IPS-11a (cell line): ENCODE results near the gene ANKRD11.
"Not testable (repeated sequence)": the region's sequence is repeated elsewhere in the genome, so short reads cannot be mapped to it uniquely, and the experiment has no call there.

Experiments used
- H3K4me3 ChIP-seq: one replicate; pipeline ENCODE4 v1.5.1; 2013; ENCODE audit warnings: low read depth, low read length, control low read depth

The ANKRD11 gene

GRCh38 chr16:89334050-89334449, 156.3 kb downstream of the ANKRD11 start:
- no peak overlapping the region for H3K4me3 ChIP-seq

GRCh38 chr16:89333401-89334001, 156.9 kb downstream of the ANKRD11 start:
- not testable (repeated sequence) for H3K4me3 ChIP-seq

- H3K4me3 ChIP-seq = no peak overlapping the region
Observed at GRCh38 chr16:89332902-89333245, 157.5 kb downstream of the ANKRD11 start.

DNA sequence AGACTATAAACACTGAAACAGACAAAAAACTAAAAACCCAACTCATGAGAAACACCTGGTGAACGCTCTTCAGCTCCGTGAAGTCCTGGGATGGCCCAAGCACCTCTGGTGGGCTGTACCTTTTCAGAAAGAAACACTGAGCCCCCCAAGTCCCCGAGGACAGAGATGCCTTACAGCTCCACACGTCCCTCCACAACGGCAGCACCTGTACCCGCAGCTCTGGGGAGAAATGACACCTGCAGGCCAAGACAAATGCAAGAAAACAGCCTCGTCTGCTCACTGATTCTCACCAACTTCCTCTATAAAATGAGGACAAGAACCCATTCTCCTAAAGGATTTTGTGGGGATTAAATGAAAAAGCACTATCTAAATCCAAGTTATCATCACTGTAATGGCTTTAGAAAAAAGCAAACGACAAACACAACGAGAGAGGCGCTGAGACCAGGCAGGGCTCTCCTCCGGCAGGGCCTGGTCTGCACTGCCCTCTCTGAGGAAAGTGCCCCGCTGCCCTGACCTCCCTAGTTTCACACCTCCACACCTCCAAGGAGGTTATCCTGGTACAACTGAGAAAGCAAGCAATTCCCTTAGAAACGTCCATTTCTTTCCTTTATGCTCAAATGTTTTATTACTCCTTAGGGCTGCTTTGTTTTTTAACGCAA, 158.0 kb downstream of the ANKRD11 start:
- H3K4me3 ChIP-seq = no peak overlapping the region

DNA sequence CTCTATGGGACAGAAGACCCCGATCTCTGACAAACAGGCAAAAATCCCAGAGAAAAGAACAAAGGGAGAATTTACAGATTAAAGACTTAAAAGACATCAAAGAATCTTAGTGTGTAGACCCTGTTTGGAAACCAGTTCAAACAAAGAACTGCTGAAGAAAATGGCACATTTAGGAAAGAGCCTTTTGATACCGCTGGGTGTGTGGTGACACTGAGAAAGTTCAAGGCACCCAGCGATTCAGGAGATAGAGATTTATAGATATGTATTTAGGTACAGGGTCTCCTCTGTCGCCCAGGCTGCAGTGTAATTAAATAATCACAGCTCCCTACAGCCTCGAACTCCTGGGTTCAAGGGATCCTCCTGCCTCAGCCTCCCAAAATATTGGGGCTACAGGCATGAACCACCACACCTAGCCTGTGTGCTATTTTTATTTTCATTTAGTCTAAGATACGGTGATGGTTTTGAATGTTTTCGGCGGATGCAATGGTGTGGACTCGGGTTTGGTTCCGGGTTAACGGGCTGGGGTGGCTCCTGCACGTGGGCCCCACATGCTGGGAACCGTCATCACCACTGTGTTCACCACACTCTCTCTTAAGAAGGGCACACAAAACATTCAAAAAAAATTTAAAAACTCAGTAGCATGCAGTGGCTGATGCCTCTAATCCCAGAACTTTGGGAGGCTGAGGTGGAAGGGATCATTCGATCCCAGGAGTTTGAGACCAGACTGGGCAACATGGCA, 158.8 kb downstream of the ANKRD11 start:
- no peak overlapping the region for H3K4me3 ChIP-seq

DNA sequence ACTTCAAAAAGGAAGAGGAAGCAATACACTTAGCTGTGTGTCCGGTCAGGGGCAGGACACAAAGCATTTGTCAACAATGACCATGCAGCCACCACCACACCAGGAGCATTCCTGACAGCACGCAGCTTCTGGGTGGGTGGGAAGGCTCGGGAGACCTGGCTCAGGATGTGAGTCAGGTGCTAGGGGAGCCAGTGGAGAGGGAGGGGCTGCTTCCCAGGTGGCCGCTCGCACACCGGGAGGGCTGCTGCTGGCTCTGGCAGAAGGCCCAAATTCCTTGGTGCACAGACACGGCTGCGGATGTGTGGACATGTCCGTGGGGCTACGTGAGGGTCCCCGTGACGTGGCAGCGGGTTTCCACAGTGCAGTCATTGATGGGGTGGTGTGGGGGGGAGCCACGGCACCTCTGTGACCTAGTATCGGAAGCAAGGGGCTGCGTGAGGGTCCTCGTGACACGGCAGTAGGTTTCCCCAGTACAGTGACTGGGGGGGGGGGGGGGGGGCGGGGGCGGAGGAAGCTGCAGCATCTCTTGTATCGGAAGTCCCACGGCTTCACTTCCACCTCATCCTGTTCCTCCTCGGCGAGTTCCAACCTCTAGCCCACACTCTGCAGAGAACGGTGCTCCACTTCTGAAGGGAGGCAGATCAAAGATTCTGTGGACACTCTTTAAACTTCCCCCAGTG, 160.0 kb downstream of the ANKRD11 start:
- no peak overlapping the region for H3K4me3 ChIP-seq

- H3K4me3 ChIP-seq = not testable (repeated sequence)
Observed at GRCh38 chr16:89329830-89330176, 160.6 kb downstream of the ANKRD11 start.

- H3K4me3 ChIP-seq = not testable (repeated sequence)
Observed at GRCh38 chr16:89328412-89329400, 161.7 kb downstream of the ANKRD11 start.

DNA sequence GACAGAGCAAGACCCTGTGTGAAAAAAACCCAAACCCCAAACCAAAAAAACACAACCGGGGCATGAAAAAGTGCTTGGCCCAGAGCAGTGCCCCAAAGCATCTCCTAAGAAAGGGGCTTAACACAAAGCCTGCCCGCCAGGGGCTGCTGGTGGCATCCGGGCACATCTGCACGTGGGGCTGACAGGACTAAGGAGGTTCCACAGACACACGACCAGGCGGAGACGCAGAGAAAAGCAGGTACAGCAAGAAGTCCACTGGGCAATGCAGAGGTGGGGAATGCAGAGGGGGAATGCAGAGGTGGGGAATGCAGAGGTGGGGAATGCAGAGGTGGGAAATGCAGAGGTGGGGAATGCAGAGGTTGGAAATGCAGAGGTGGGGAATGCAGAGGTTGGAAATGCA, 163.6 kb downstream of the ANKRD11 start:
- no peak overlapping the region for H3K4me3 ChIP-seq

DNA sequence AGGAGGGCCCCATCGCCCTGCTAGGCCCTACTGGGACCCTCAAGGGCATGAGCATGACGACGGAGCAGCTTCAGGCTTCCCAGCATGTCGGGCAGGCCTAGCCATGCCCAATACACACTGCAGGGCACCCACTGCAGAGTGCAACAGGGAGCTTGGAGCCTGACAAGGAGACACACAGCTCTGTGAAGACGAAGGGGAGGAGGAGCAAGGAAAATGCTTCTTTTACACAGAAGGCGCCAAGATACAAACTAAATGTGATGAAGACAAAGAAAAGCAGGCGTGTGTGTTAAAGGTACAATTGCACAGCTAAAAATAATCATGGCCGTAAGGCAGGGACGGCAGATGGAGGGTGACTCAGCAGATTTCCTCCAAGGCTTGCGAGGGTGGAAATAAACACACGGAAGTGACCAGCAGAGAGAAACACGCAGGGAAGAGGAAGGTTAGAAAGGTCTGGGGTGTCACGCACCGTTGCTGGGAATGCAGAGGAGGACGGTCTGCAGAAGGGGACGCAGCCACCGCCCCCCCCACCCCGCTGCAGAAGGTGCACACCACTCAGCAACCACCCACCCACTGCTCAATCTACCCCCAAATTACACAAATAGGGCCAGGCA, 164.4 kb downstream of the ANKRD11 start:
- H3K4me3 ChIP-seq = no peak overlapping the region

DNA sequence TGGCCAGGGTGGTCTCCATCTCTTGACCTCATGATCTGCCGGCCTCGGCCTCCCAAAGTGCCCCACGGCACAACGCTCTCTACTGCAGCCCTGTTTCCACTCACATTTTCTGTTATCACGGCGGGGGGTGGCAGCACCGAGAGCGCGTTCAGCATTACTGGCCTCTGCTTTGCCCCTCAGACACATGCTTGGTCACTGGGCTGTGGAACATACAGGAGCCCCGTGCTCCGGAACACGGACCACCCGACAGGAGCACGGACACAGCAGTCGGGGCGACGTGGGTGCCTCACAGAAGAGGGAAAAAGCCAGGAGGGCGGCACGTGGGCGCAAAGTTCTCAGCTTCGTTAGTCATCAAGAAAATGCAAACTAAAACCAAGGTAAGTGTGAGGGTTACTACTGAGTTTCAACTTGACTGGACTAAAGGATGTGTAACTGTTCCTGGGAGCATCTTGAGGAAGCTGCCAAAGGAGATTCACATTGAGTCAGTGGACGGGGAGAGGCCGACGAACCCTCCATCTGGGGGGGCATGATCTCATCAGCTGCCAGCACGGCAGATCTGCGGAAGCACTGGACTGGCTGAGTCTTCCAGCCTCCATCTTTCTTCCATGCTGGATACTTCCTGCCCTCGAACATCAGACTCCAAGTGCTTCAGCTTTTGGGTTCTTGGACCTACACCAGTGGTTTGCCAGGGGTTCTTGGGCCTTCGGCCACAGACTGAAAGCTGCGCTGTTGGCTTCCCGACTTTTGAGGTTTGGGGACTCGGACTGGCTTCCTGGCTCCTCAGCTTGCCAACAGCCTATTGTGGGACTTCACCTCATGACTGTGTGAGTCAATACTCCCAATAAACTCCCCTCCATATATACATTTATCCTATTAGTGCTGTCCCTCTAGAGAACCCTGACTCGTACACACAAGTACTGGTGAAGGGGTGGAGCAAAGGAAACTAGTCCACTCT, 166.0 kb downstream of the ANKRD11 start:
- H3K4me3 ChIP-seq = no peak overlapping the region

DNA sequence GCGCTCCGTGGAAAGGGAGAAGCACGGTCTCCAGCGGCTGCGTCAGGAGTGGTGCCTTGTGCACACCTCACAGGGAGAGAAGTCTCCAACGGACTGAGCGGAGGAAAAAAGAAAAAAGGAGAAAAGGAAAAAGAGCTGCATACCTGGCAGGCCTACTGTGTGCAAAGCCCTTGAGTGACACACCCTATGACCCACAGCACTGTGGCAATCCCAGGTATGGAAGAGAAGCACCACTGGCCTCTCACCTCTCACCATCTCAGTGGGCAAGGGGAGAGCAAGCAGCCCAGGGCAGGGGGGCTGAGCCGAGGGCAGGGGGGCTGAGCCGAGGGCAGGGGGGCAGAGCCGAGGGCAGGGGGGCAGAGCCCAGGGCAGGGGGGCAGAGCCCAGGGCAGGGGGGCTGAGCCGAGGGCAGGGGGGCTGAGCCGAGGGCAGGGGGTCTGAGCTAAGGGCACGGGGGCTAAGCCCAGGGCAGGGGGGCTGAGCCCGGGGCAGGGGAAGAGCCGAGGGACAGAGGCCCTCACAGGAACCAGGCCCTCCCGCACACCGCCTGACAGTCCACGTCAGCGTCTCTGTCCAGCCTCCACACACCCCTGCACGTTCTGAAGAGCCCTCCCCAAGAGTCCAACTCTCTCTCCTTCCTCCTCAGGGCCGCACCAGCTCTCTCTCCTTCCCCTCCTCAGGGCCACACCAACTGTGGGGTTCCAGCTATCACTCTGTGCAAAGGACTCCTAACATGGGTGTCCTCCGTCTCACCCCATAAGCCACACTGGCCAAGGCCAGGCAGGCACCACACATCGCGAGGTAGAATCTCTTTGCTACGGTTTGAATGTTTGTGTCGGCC, 167.0 kb downstream of the ANKRD11 start:
- H3K4me3 ChIP-seq = no peak overlapping the region

- H3K4me3 ChIP-seq = no peak overlapping the region
Observed at GRCh38 chr16:89322321-89323119, 167.8 kb downstream of the ANKRD11 start.

DNA sequence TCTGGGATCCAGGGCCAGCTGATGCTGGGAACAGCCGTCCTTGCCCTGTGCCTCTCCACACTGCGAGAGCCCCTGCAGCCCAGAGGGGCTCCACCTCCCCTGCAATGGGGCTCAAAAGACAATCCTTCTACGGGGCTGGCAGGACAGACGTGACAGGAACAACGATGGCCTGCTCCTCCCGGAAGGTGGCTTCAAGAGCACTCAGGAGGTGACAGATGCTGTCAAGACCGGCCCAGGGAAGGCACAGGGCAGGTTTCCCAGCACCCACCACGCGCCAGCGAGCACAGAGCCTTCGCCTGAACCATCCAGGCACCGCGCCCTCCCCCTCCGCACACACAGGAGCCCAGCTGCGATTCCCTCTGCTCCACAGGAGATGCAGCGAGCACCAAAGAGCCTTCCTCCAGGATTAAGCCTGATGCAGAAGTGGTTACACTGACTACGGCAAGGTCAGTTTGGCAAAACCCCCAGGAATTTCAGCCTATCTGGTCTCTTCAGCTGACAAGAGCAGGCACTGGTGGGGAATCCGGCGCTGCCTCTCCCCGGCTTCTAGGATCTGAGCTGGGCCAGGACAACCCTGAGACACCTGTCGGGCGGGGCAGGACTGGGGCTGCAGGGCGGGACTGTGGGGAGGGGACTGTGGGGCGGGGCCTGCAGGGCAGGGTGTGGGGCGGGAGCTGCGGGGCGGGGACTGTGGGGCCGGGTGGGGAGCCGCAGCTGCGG, 169.4 kb downstream of the ANKRD11 start:
- H3K4me3 ChIP-seq = no peak overlapping the region

DNA sequence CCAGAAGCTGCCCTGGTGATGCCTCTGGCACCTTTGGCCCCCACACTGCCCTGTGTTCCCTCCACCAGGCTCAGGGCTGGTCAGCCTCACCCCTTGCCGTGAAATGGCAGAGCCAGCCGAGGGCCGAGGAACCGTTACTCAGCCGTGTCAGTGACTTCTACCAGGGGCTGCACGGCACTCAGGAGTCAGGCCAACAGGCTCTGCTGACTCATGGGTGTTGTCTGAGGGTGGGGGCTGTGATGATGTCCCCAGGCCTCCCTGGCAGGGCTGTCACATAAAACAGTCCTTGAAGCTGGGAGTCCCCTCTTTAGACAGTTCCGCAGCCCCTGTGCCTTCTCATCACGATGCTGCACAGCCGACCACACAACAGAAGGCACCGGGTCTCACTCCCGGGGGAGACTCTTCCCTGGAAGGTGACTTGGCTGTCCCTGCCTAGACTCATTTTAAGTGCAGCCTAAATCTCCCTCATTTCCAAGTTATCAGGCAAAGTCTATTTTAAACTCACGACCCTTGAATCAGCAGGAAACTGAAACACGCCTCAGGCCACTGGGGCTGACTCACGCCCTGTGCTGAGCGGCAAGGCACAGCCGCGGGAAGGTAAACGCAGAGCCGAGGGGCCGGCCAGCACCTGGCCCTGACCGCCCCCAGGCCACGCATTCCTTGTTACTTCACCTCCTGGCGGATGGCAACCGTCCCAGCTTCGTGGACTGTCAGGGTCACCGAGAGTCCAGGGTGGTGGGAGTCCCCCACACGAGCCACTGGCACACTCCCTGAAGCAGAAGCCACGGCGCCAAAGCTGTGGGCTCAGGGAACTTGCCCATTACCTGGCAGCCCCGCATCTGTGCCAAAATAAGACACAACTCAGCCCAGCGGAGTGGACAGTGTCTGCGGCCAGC, 170.2 kb downstream of the ANKRD11 start:
- H3K4me3 ChIP-seq = no peak overlapping the region

- no peak overlapping the region for H3K4me3 ChIP-seq
Observed at GRCh38 chr16:89319631-89319885, 170.8 kb downstream of the ANKRD11 start.
